Suprapubic skin (tissue), 4 donors: Measurements from ENCODE around the gene PPME1.

ENCODE experiments used
- CTCF ChIP-seq, 2 donors: fragments of 200-600 bp in 1 of 2; fragments of 450-650 bp in 1 of 2; sonication (generic) in 1 of 2; IDR thresholded peaks; one replicate each; pipeline ENCODE4 v1.5.1; 2016 to 2019; ENCODE audit warnings: antibody characterized with exemption in 2 of 2, mild to moderate bottlenecking in 1 of 2, moderate library complexity in 1 of 2
- EP300 ChIP-seq: sonication (generic); formaldehyde crosslinking; IDR thresholded peaks from one replicate; pipeline ENCODE4 v1.6.1; 2017; ENCODE audit warnings: antibody characterized with exemption
- POLR2A ChIP-seq, 2 donors: fragments of 450-650 bp; IDR thresholded peaks; one replicate each; pipeline ENCODE4 v1.6.1; 2017; ENCODE audit warnings: antibody characterized with exemption in 2 of 2, mild to moderate bottlenecking in 2 of 2, moderate library complexity in 2 of 2
- POLR2AphosphoS5 ChIP-seq, 3 donors: sonication (generic); formaldehyde crosslinking; IDR thresholded peaks; one replicate each; pipeline ENCODE4 v1.6.1; 2017; ENCODE audit warnings: antibody characterized with exemption in 3 of 3

- no peak for TF ChIP-seq CTCF (IDR thresholded peaks at IDR 0.05)
- no peak for TF ChIP-seq POLR2A (IDR thresholded peaks at IDR 0.05)
- TF ChIP-seq EP300, result no peak
- TF ChIP-seq POLR2AphosphoS5 (IDR thresholded peaks at IDR 0.05), result no peak
These were observed 49.3 kb upstream of the PPME1 start for GRCh38 chr11:74121804-74122203.
